ENCODE data around the gene ATP6V1G3.
A peak's percentile ranks its signal among the peaks of the same experiment; 100 is the strongest.
"Not testable (repeated sequence)": the region's sequence is repeated elsewhere in the genome, so short reads cannot be mapped to it uniquely, and the experiment has no call there.

Gene ATP6V1G3

GRCh38 chr1:198542632-198543031 lies 2.2 kb upstream of the ATP6V1G3 start:
- H3K4me3 ChIP-seq (ENCODE audit: low read length): no peak overlapping the region
- no peak for DNase-seq (ENCODE audit: low read depth)
- no peaks in the 10 kb centered on the region for H3K36me3 ChIP-seq (ENCODE audit: control insufficient read depth, insufficient read depth, low read length, severe bottlenecking)
- H3K9me3 ChIP-seq (ENCODE audit: control insufficient read depth, low read length): no peaks in the 10 kb centered on the region
- H3K9ac ChIP-seq (ENCODE audit: low read length): no peak overlapping the region
- no peaks in the 10 kb centered on the region for H3K27me3 ChIP-seq (replicated peaks; ENCODE audit: control insufficient read depth, insufficient read depth, low read length)
- no peaks in the 10 kb centered on the region for H3K4me1 ChIP-seq (ENCODE audit: control insufficient read depth, insufficient read depth, low read length)

- Histone ChIP-seq H3K27me3 (replicated peaks; ENCODE audit: control insufficient read depth, insufficient read depth, low read length) (no peaks in the 10 kb centered on the region), H3K36me3 (ENCODE audit: control insufficient read depth, insufficient read depth, low read length, severe bottlenecking) (no peaks in the 10 kb centered on the region)
Observed at GRCh38 chr1:198541737-198542136, 1.3 kb upstream of the ATP6V1G3 start.

GRCh38 chr1:198538579-198539364 lies 1.7 kb downstream of the ATP6V1G3 start:
- Histone ChIP-seq H3K9ac (ENCODE audit: low read length) (no peak overlapping the region), H3K9me3 (ENCODE audit: control insufficient read depth, low read length) (no peaks in the 10 kb centered on the region), H3K27me3 (replicated peaks; ENCODE audit: control insufficient read depth, insufficient read depth, low read length) (no peaks in the 10 kb centered on the region), H3K4me1 (ENCODE audit: control insufficient read depth, insufficient read depth, low read length) (no peaks in the 10 kb centered on the region), H3K4me3 (ENCODE audit: low read length) (no peak overlapping the region), H3K36me3 (ENCODE audit: control insufficient read depth, insufficient read depth, low read length, severe bottlenecking) (no peaks in the 10 kb centered on the region)
- no peak for DNase-seq (ENCODE audit: low read depth)

More at GRCh38 chr1:198541737-198542136, 1.3 kb upstream of the ATP6V1G3 start:
- Histone ChIP-seq H3K4me1 (ENCODE audit: control insufficient read depth, insufficient read depth, low read length) (no peaks in the 10 kb centered on the region), H3K4me3 (ENCODE audit: low read length) (no peak overlapping the region), H3K9ac (ENCODE audit: low read length) (no peak overlapping the region), H3K9me3 (ENCODE audit: control insufficient read depth, low read length) (no peaks in the 10 kb centered on the region)
- no peak for DNase-seq (ENCODE audit: low read depth)

GRCh38 chr1:198535631-198536030 lies 4.8 kb downstream of the ATP6V1G3 start:
- Histone ChIP-seq H3K9me3 (ENCODE audit: control insufficient read depth, low read length) (no peaks in the 10 kb centered on the region), H3K9ac (ENCODE audit: low read length) (no peak overlapping the region), H3K27me3 (replicated peaks; ENCODE audit: control insufficient read depth, insufficient read depth, low read length) (no peaks in the 10 kb centered on the region), H3K4me3 (ENCODE audit: low read length) (no peak overlapping the region), H3K4me1 (ENCODE audit: control insufficient read depth, insufficient read depth, low read length) (no peaks in the 10 kb centered on the region), H3K36me3 (ENCODE audit: control insufficient read depth, insufficient read depth, low read length, severe bottlenecking) (no peaks in the 10 kb centered on the region)
- DNase-seq (ENCODE audit: low read depth): no peak

GRCh38 chr1:198534548-198535418 lies 5.7 kb downstream of the ATP6V1G3 start:
- no peak for DNase-seq (ENCODE audit: low read depth)
- H3K27me3 ChIP-seq (replicated peaks; ENCODE audit: control insufficient read depth, insufficient read depth, low read length): no peaks in the 10 kb centered on the region
- no peaks in the 10 kb centered on the region for H3K9me3 ChIP-seq (ENCODE audit: control insufficient read depth, low read length)
- peaks cover 2% of the 10 kb centered on the region for H3K4me1 ChIP-seq (ENCODE audit: control insufficient read depth, insufficient read depth, low read length)
- H3K4me3 ChIP-seq (ENCODE audit: low read length): no peak overlapping the region
- no peak overlapping the region for H3K9ac ChIP-seq (ENCODE audit: low read length)
- no peaks in the 10 kb centered on the region for H3K36me3 ChIP-seq (ENCODE audit: control insufficient read depth, insufficient read depth, low read length, severe bottlenecking)

GRCh38 chr1:198531891-198532290 lies 8.6 kb downstream of the ATP6V1G3 start:
- Histone ChIP-seq H3K9ac (ENCODE audit: low read length) (no peak overlapping the region), H3K4me1 (ENCODE audit: control insufficient read depth, insufficient read depth, low read length) (peaks cover 19% of the 10 kb centered on the region), H3K27me3 (replicated peaks; ENCODE audit: control insufficient read depth, insufficient read depth, low read length) (no peaks in the 10 kb centered on the region), H3K9me3 (ENCODE audit: control insufficient read depth, low read length) (no peaks in the 10 kb centered on the region), H3K4me3 (ENCODE audit: low read length) (no peak overlapping the region), H3K36me3 (ENCODE audit: control insufficient read depth, insufficient read depth, low read length, severe bottlenecking) (no peaks in the 10 kb centered on the region)
- no peak for DNase-seq (ENCODE audit: low read depth)

- H3K4me1 ChIP-seq (ENCODE audit: control insufficient read depth, insufficient read depth, low read length): peaks cover 19% of the 10 kb centered on the region
- no peaks in the 10 kb centered on the region for H3K9me3 ChIP-seq (ENCODE audit: control insufficient read depth, low read length)
- H3K9ac ChIP-seq (ENCODE audit: low read length): no peak overlapping the region
- H3K36me3 ChIP-seq (ENCODE audit: control insufficient read depth, insufficient read depth, low read length, severe bottlenecking): no peaks in the 10 kb centered on the region
- H3K4me3 ChIP-seq (ENCODE audit: low read length): no peak overlapping the region
- DNase-seq (ENCODE audit: low read depth): no peak
- H3K27me3 ChIP-seq (replicated peaks; ENCODE audit: control insufficient read depth, insufficient read depth, low read length): no peaks in the 10 kb centered on the region
Observed at GRCh38 chr1:198530953-198531352, 9.5 kb downstream of the ATP6V1G3 start.

GRCh38 chr1:198529414-198529813 lies 11.1 kb downstream of the ATP6V1G3 start:
- peak; percentile 94 for DNase-seq (ENCODE audit: low read depth)
- H3K9ac ChIP-seq (ENCODE audit: low read length): no peak overlapping the region
- no peaks in the 10 kb centered on the region for H3K9me3 ChIP-seq (ENCODE audit: control insufficient read depth, low read length)
- peaks cover 19% of the 10 kb centered on the region for H3K4me1 ChIP-seq (ENCODE audit: control insufficient read depth, insufficient read depth, low read length)
- no peaks in the 10 kb centered on the region for H3K27me3 ChIP-seq (replicated peaks; ENCODE audit: control insufficient read depth, insufficient read depth, low read length)
- H3K36me3 ChIP-seq (ENCODE audit: control insufficient read depth, insufficient read depth, low read length, severe bottlenecking): no peaks in the 10 kb centered on the region
- H3K4me3 ChIP-seq (ENCODE audit: low read length): no peak overlapping the region

- no peak overlapping the region for H3K9ac ChIP-seq (ENCODE audit: low read length)
- H3K27me3 ChIP-seq (replicated peaks; ENCODE audit: control insufficient read depth, insufficient read depth, low read length): no peaks in the 10 kb centered on the region
- H3K4me1 ChIP-seq (ENCODE audit: control insufficient read depth, insufficient read depth, low read length): peaks cover 19% of the 10 kb centered on the region
- no peak overlapping the region for H3K4me3 ChIP-seq (ENCODE audit: low read length)
- H3K36me3 ChIP-seq (ENCODE audit: control insufficient read depth, insufficient read depth, low read length, severe bottlenecking): no peaks in the 10 kb centered on the region
- H3K9me3 ChIP-seq (ENCODE audit: control insufficient read depth, low read length): no peaks in the 10 kb centered on the region
- peak; percentile 63 for DNase-seq (ENCODE audit: low read depth)
Observed at GRCh38 chr1:198528364-198528763, 12.1 kb downstream of the ATP6V1G3 start.

GRCh38 chr1:198524556-198524955 lies 15.9 kb downstream of the ATP6V1G3 start:
- H3K36me3 ChIP-seq (ENCODE audit: control insufficient read depth, insufficient read depth, low read length, severe bottlenecking): no peaks in the 10 kb centered on the region
- DNase-seq (ENCODE audit: low read depth): no peak
- no peak overlapping the region for H3K4me3 ChIP-seq (ENCODE audit: low read length)
- no peak overlapping the region for H3K9ac ChIP-seq (ENCODE audit: low read length)
- H3K4me1 ChIP-seq (ENCODE audit: control insufficient read depth, insufficient read depth, low read length): peaks cover 16% of the 10 kb centered on the region
- no peaks in the 10 kb centered on the region for H3K27me3 ChIP-seq (replicated peaks; ENCODE audit: control insufficient read depth, insufficient read depth, low read length)
- H3K9me3 ChIP-seq (ENCODE audit: control insufficient read depth, low read length): no peaks in the 10 kb centered on the region

- H3K27me3 ChIP-seq (replicated peaks; ENCODE audit: control insufficient read depth, insufficient read depth, low read length); H3K36me3 ChIP-seq (ENCODE audit: control insufficient read depth, insufficient read depth, low read length, severe bottlenecking); H3K4me3 ChIP-seq (ENCODE audit: low read length); DNase-seq (ENCODE audit: low read depth); H3K9ac ChIP-seq (ENCODE audit: low read length); H3K9me3 ChIP-seq (ENCODE audit: control insufficient read depth, low read length): not testable (repeated sequence)
- peaks cover 12% of the 10 kb centered on the region for H3K4me1 ChIP-seq (ENCODE audit: control insufficient read depth, insufficient read depth, low read length)
Observed at GRCh38 chr1:198524127-198524526, 16.4 kb downstream of the ATP6V1G3 start.
